GM13977 (cell line): Measurements from ENCODE around the gene WWP2.
"Not testable (repeated sequence)": the region's sequence is repeated elsewhere in the genome, so short reads cannot be mapped to it uniquely, and the experiment has no call there.

Experiments
- DNase-seq: peaks from one replicate; pipeline ENCODE4 v3.0.0; 2012; ENCODE audit warnings: low spot score
- CTCF ChIP-seq: IDR thresholded peaks from 2 replicates; pipeline ENCODE4 v1.5.1; 2012; ENCODE audit warnings: mild to moderate bottlenecking, control low read depth; ENCODE audit not compliant: insufficient read depth; ENCODE audit errors: extremely low read depth, missing control alignments
- in situ Hi-C: fragments of 300-500 bp; cut with MboI; formaldehyde crosslinking; loops from one replicate; pipeline ENCODE4 v1.12.0; 2022; ENCODE audit warnings: low sequenced_read_pairs, low pct_unique_long_range_greater_than_20kb, mixed read lengths, inconsistent platforms; ENCODE audit not compliant: unreplicated experiment

WWP2 gene

GRCh38 chr16:69821844-69822173 lies 59.7 kb downstream of the WWP2 start:
- TF ChIP-seq CTCF = no peak
- DNase-seq = no peak
- in situ Hi-C loops = no loop called here

- no peak for DNase-seq
- in situ Hi-C loops = no loop called here
- TF ChIP-seq CTCF = no peak
These were observed 60.2 kb downstream of the WWP2 start for GRCh38 chr16:69822174-69822935.

- peak; percentile 58 for DNase-seq
- no peak for TF ChIP-seq CTCF
- in situ Hi-C loops = no loop called here
These were observed 61.9 kb downstream of the WWP2 start for GRCh38 chr16:69823831-69824563.

GRCh38 chr16:69824564-69825142 lies 62.5 kb downstream of the WWP2 start:
- DNase-seq, in situ Hi-C loops: not testable (repeated sequence)

GRCh38 chr16:69827524-69827923 lies 65.4 kb downstream of the WWP2 start:
- in situ Hi-C loops = no loop called here
- no peak for DNase-seq
- no peak for TF ChIP-seq CTCF

- no peak for DNase-seq
- no peak for TF ChIP-seq CTCF
- in situ Hi-C loops = no loop called here
These were observed 67.2 kb downstream of the WWP2 start for GRCh38 chr16:69829338-69829737.

- no peak for TF ChIP-seq CTCF
- DNase-seq = no peak
- in situ Hi-C loops = no loop called here
These were observed 68.0 kb downstream of the WWP2 start for GRCh38 chr16:69830146-69830533.
